Panc1 (cell line): ENCODE data around the gene DCUN1D4. TPM values are rescaled to one million over a fixed set of nuclear protein-coding genes. Genes with fewer than 3 reads are reported as not detected.

Source experiments
- ATAC-seq: fragments of 200-7000 bp; cut with Tn5 transposase; 2 replicates; pipeline ENCODE4 v1.9.1; 2020; ENCODE audit warnings: mild to moderate bottlenecking, moderate library complexity
- BruUV-seq: library from RNA; stranded (reverse); fragments of 400-500 nt; replicated peaks from 2 replicates; lab custom pipeline; 2021; lab: Mats Ljungman, UMichigan
- CTCF ChIA-PET: fragments of 300-600 bp; sonication (Branson Sonifier 250); formaldehyde crosslinking; loops from one replicate; lab custom pipeline; 2022; ENCODE audit warnings: antibody characterized with exemption; lab: Charles Lee
- POLR2A ChIA-PET: fragments of 300-600 bp; sonication (Branson Sonifier 250); formaldehyde crosslinking; loops from one replicate; lab custom pipeline; 2022; ENCODE audit warnings: antibody characterized with exemption; lab: Charles Lee
- DNase-seq: peaks from one replicate; pipeline ENCODE4 v3.0.0-alpha.2; 2010; ENCODE audit warnings: low read depth, low spot score
- H3K27ac ChIP-seq: 2 replicates; pipeline ENCODE4 v1.5.1; 2011; ENCODE audit warnings: mild to moderate bottlenecking, low read length, inconsistent platforms
- H3K27me3 ChIP-seq: fragments of 200-500 bp; sonication (Bioruptor generic); 2 replicates; pipeline ENCODE4 v1.6.0; 2014; ENCODE audit warnings: low read length, inconsistent platforms; ENCODE audit not compliant: control insufficient read depth, insufficient read depth
- H3K36me3 ChIP-seq: fragments of 200-500 bp; sonication (Bioruptor generic); 2 replicates; pipeline ENCODE4 v1.5.1; 2014; ENCODE audit warnings: inconsistent platforms, mild to moderate bottlenecking, low read length, moderate library complexity; ENCODE audit not compliant: control insufficient read depth, insufficient read depth
- H3K4me1 ChIP-seq: 2 replicates; pipeline ENCODE4 v1.5.1; 2011; ENCODE audit warnings: inconsistent platforms, mild to moderate bottlenecking, low read length, moderate library complexity; ENCODE audit not compliant: control insufficient read depth, insufficient read depth
- H3K4me3 ChIP-seq, 2 experiments: 2 replicates each; pipeline ENCODE4 v1.5.1; 2011 to 2012; ENCODE audit warnings: low read depth in 2 of 2, low read length in 2 of 2, mild to moderate bottlenecking in 2 of 2, inconsistent platforms in 1 of 2, moderate library complexity in 1 of 2
- H3K9me3 ChIP-seq: fragments of 200-500 bp; sonication (Bioruptor generic); 2 replicates; pipeline ENCODE4 v1.5.1; 2014; ENCODE audit warnings: low read depth, mild to moderate bottlenecking, inconsistent platforms, low read length, moderate library complexity; ENCODE audit not compliant: control insufficient read depth, insufficient read depth
- POLR2AphosphoS5 ChIP-seq: IDR thresholded peaks from 2 replicates; pipeline ENCODE4 v1.6.1; 2012; ENCODE audit warnings: mild to moderate bottlenecking, low read depth, low read length, moderate library complexity
- SIN3A ChIP-seq: IDR thresholded peaks from 2 replicates; pipeline ENCODE4 v1.6.1; 2012; ENCODE audit warnings: low read depth, mild to moderate bottlenecking, low read length, moderate library complexity, borderline replicate concordance; ENCODE audit not compliant: insufficient read depth
- TCF7L2 ChIP-seq: IDR thresholded peaks from 2 replicates; pipeline ENCODE4 v1.6.1; 2011; ENCODE audit warnings: mild to moderate bottlenecking, low read depth, low read length, inconsistent platforms
- in situ Hi-C: cut with HindIII; loops from 2 replicates; pipeline ENCODE4 v1.10.0; 2016; ENCODE audit warnings: low sequenced_read_pairs, low pct_unique_long_range_greater_than_20kb
- intact Hi-C: fragments of 100-400 bp; cut with micrococcal nuclease; formaldehyde crosslinking; loops from one replicate; pipeline ENCODE4 v1.10.0; 2022; ENCODE audit not compliant: unreplicated experiment
- total RNA-seq: library from RNA; stranded (reverse); gene quantifications from one replicate; pipeline ENCODE4 v1.2.1, GENCODE V29; 2021; ENCODE audit not compliant: unreplicated experiment
- TF ChIP-seq, protein P1 (sequence below), 2 experiments: IDR thresholded peaks; 2 replicates each; pipeline ENCODE4 v1.6.1; 2011 to 2012; ENCODE audit warnings: low read depth in 2 of 2, control low read depth in 1 of 2, low read length in 1 of 2, mild to moderate bottlenecking in 1 of 2, moderate library complexity in 1 of 2; ENCODE audit not compliant: insufficient read depth in 1 of 2
- TF ChIP-seq, protein P2 (sequence below): fragments of 450-650 bp; IDR thresholded peaks from 2 replicates; pipeline ENCODE4 v1.5.1; 2017; ENCODE audit warnings: mild to moderate bottlenecking

Gene DCUN1D4
- total RNA-seq, 1 experiment from 2014 or later, result 64.6 TPM

DNA sequence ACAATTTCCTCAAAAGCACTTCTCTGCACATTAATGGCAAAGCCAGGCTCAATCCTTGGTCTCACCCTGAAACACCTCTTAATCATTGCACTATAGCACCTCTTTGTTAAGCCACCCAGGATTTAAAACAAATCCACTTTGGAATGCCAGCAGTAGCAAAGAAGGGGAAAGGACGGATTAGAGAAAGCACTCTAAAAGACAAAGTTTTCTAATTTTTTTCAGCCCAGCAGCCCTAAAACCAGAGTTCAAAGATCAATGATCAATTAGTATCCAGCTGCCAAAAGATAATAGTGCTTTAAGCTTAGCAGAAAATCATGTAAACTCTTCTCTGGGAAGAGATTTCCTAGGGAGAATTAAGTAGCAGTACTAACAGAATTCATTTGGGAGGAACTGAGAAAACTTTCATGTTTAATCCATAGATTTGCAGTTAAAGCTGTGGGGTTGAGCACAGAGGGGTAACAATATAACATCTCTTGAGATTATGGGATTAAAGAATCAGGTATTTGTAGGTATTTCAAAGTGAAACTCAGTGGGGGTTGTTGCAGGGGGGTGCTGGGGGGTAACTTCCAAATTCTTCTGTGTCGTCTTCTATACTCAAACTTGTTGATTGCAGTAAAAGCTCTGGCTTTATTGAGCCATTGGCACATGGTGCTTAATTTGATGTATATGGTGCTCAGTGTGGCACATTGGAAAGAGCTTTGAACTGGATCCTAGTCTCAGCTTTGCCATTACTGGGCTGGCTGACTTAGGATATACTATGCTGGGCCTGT is 115.4 kb downstream of the DCUN1D4 start:
- no peaks in the 10 kb centered on the region for H3K9me3 ChIP-seq
- POLR2A ChIA-PET, result no interaction called here
- no TSS peak for BruUV-seq
- no peaks in the 10 kb centered on the region; the same call in 1 of the 2 replicates for H3K27me3 ChIP-seq
- H3K36me3 ChIP-seq, result no peaks in the 10 kb centered on the region
- H3K4me1 ChIP-seq, result no peaks in the 10 kb centered on the region
- CTCF ChIA-PET, result no interaction called here
- no peak overlapping the region for H3K4me3 ChIP-seq
- DNase-seq (no peak), ATAC-seq (no peak)
- no peak for TF ChIP-seq SIN3A
- TF ChIP-seq, protein P1, sequence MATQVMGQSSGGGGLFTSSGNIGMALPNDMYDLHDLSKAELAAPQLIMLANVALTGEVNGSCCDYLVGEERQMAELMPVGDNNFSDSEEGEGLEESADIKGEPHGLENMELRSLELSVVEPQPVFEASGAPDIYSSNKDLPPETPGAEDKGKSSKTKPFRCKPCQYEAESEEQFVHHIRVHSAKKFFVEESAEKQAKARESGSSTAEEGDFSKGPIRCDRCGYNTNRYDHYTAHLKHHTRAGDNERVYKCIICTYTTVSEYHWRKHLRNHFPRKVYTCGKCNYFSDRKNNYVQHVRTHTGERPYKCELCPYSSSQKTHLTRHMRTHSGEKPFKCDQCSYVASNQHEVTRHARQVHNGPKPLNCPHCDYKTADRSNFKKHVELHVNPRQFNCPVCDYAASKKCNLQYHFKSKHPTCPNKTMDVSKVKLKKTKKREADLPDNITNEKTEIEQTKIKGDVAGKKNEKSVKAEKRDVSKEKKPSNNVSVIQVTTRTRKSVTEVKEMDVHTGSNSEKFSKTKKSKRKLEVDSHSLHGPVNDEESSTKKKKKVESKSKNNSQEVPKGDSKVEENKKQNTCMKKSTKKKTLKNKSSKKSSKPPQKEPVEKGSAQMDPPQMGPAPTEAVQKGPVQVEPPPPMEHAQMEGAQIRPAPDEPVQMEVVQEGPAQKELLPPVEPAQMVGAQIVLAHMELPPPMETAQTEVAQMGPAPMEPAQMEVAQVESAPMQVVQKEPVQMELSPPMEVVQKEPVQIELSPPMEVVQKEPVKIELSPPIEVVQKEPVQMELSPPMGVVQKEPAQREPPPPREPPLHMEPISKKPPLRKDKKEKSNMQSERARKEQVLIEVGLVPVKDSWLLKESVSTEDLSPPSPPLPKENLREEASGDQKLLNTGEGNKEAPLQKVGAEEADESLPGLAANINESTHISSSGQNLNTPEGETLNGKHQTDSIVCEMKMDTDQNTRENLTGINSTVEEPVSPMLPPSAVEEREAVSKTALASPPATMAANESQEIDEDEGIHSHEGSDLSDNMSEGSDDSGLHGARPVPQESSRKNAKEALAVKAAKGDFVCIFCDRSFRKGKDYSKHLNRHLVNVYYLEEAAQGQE (IDR thresholded peaks at IDR 0.05; ENCODE audit: insufficient read depth in 1 of 2, low read depth in 2 of 2, low read length in 1 of 2), result no peak
- TF ChIP-seq, protein P2, sequence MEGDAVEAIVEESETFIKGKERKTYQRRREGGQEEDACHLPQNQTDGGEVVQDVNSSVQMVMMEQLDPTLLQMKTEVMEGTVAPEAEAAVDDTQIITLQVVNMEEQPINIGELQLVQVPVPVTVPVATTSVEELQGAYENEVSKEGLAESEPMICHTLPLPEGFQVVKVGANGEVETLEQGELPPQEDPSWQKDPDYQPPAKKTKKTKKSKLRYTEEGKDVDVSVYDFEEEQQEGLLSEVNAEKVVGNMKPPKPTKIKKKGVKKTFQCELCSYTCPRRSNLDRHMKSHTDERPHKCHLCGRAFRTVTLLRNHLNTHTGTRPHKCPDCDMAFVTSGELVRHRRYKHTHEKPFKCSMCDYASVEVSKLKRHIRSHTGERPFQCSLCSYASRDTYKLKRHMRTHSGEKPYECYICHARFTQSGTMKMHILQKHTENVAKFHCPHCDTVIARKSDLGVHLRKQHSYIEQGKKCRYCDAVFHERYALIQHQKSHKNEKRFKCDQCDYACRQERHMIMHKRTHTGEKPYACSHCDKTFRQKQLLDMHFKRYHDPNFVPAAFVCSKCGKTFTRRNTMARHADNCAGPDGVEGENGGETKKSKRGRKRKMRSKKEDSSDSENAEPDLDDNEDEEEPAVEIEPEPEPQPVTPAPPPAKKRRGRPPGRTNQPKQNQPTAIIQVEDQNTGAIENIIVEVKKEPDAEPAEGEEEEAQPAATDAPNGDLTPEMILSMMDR, result no peak
- TF ChIP-seq POLR2AphosphoS5, result no peak
- TF ChIP-seq TCF7L2, result no peak
- intact Hi-C loops (no loop called here), in situ Hi-C loops (no loop called here)
- H3K27ac ChIP-seq, result no peak overlapping the region

DNA sequence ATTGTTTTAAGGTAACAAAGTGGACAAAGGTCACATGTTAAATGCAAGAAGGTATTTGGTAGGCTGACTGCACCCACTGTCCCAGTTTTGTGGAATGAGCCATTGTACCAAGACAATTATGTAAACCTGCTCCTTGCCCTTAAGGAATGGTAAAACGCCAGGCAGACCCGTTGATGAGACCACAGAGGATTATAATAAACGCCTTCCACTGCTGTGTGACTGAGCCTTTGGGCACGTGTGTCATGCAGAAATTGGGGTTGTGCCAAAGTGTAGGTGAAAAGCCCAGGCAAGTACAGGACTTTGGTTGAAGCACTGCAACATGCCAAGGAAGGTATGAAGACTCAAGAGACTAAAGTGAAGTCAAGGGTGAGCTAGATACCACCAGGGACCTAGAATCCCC is 117.5 kb downstream of the DCUN1D4 start:
- POLR2A ChIA-PET, result no interaction called here
- no peaks in the 10 kb centered on the region for H3K9me3 ChIP-seq
- H3K4me1 ChIP-seq, result no peaks in the 10 kb centered on the region
- intact Hi-C loops (no loop called here), in situ Hi-C loops (no loop called here)
- CTCF ChIA-PET, result no interaction called here
- DNase-seq (no peak), ATAC-seq (no peak)
- H3K27me3 ChIP-seq, result no peaks in the 10 kb centered on the region; the same call in 1 of the 2 replicates
- no TSS peak for BruUV-seq
- TF ChIP-seq SIN3A (no peak), TCF7L2 (no peak)
- TF ChIP-seq, protein P1 (IDR thresholded peaks at IDR 0.05; ENCODE audit: insufficient read depth in 1 of 2, low read depth in 2 of 2, low read length in 1 of 2), result no peak
- TF ChIP-seq, protein P2, result no peak
- no peak overlapping the region for H3K27ac ChIP-seq
- H3K4me3 ChIP-seq, result no peak overlapping the region
- H3K36me3 ChIP-seq, result no peaks in the 10 kb centered on the region
